Iris pigment epithelial cell (primary cell): ENCODE results near the gene MACROD1.

Experiments used
- DNase-seq: peaks from one replicate; pipeline ENCODE4 v3.0.0-alpha.2; 2011; ENCODE audit warnings: low read depth

The MACROD1 gene

DNA sequence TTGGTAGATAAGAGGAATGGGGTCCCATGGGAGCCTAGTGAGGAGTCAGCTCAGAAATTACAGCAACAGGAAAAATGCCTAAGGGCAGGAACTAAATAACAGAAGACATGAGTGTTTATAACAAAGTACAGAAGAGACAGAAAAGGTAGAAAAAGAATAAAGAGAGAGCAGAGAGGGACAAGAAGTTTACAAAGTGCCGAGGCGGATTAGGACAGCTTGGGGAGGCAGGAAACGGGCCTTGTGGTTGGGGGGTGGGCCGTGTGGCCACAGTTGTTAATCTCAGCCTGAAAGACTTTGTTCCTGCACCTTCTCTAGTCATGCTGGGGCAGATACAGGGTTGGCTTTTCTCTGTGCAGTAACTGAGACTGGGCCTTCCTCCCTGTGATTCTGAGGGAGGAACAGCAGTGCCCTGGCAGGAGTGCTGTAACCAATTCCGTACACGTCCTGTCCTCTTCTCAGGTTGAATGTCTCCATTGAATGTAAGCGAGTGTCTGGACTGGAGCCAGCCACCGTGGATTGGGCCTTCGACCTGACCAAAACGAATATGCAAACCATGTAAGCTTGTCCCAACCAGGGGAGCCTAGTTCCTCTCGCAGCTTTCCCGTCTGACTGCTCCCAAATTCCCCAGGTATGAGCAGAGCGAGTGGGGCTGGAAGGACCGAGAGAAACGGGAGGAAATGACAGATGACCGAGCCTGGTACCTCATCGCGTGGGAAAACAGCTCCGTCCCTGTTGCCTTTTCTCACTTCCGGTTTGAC, 214.0 kb downstream of the MACROD1 start:
- no peak for DNase-seq
